Nucleus accumbens (tissue), 56 donors: ENCODE results near the gene TPRKB.
"Not testable (repeated sequence)": the region's sequence is repeated elsewhere in the genome, so short reads cannot be mapped to it uniquely, and the experiment has no call there.

Experiments used
- DNase-seq, 56 donors: peaks; one replicate each; lab custom pipeline; 2025; lab: John Stamatoyannopoulos, UW

The TPRKB gene

DNA sequence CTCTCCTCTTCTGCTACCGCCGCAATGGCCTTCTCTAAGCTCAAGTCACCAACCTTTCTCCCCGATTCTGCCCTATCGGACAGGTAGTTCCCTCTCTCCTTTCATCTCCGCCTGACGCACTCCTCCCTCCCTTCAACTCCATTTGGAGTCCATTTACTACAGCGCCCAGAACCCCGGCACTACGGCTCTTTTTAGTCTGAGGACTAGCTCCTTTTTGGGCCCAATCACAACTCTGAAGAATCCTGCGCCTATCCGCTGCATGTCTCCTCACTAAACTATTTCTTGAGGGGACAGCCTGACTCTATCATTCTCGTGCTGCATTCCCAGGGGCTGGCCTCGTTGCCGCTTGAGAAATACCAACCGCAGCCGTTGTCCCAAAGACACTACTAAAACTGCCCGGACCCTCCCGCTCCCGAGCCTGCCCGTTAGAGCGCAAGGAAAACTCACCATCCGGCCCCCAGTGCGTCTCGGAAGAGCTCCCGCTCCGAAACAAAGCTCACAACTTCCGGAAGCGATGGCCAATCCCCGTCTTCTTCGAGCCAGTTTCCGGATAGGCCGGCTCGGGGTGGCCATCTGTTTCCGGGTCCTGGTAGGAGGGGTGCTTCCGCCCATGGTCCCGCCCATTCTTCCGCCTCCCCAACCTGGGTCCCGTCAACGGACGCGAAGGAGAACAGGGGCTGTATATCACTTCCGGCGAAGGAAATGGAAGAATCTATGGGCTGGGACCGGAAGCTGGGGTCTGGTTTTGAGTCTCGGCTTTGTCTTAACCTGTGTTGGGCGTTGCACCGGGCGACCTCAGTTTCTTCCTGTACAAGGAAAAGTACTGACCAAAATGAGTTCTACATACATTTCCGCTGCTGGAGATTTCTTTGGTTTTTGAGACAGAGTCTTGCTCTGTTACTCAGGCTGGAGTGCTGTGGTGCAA lies at the start of gene TPRKB:
TPRKB (minus strand) TSS at position 491 of the 925 bp plus-strand sequence. CDS start 2,776 bp downstream, outside the sequence.
- peak; percentile 40 to 98 (median 92) for DNase-seq

DNA sequence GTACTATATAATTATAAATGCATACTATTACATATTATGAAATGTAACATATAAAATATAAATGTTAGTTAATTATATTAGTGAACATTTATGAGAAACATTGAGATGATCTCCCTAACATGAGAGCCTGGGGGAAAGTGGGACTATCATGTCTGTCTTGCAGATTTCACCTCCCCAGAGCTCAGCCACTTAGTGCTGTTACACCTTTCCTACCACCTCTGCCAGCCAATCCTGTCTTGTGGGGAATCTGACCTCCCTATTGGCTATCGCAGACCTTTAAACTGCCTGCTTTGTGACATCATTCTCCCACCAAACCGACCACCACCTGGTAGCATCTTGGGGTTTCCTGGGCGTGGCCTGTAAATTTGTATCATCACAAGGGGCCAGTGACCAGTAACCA lies 46.7 kb upstream of the TPRKB start, which contains the start of gene C2orf78:
C2orf78 (plus strand) TSS at position 301 of the 400 bp plus-strand sequence. CDS start 127 bp downstream, outside the sequence.
- not testable (repeated sequence) for DNase-seq

- DNase-seq = not testable (repeated sequence)
Observed at GRCh38 chr2:73783402-73783801, 46.3 kb upstream of the TPRKB start.

DNA sequence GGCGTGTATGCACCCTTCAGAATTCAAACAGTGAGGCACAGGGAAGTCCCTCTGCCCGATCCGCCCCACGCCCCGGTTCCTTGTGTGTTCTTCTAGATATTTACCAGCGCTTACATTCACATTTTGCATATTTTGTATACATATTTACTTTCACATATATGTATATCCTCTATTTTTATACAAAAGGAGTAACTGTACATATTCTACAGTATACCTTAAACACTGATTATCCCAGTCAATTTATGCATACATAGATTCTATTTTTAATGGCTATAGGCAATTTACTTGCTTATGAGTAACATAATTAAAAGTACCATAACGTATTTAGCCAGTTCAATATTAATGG lies 43.1 kb upstream of the TPRKB start:
- DNase-seq = no peak

GRCh38 chr2:73779467-73780236 lies 42.5 kb upstream of the TPRKB start, which contains the start of gene DUSP11:
Gene DUSP11 (minus strand): TSS chr2:73780103. CDS start chr2:73779974, 129 bp downstream.
- DNase-seq = peak; percentile 29 to 98 (median 88)

DNA sequence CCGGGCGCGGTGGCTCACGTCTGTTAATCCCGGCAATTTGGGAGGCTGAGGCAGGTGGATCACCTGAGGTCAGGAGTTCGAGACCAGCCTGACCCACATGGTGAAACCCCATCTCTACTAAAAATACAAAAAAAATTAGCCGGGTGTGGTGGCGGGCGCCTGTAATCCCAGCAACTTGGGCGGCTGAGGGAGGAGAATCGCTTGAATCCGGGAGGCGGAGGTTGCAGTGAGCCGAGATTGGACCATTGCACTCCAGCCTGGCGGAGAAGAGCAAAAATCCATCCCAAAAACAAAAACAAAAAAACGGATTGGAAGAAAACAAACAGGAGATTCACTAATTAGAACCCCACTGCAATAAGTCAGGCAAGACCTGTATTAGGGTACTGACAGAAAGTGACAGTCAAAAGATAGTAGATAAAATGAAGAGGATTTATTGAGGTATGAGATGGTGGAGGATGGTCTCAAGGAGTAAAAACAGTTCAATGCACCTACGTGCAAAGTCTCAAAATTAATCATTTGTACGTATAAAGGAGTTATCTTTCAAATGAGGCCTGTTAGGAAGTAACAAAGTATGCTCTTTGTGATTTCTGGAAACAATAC lies 41.8 kb upstream of the TPRKB start:
- DNase-seq = not testable (repeated sequence)

DNA sequence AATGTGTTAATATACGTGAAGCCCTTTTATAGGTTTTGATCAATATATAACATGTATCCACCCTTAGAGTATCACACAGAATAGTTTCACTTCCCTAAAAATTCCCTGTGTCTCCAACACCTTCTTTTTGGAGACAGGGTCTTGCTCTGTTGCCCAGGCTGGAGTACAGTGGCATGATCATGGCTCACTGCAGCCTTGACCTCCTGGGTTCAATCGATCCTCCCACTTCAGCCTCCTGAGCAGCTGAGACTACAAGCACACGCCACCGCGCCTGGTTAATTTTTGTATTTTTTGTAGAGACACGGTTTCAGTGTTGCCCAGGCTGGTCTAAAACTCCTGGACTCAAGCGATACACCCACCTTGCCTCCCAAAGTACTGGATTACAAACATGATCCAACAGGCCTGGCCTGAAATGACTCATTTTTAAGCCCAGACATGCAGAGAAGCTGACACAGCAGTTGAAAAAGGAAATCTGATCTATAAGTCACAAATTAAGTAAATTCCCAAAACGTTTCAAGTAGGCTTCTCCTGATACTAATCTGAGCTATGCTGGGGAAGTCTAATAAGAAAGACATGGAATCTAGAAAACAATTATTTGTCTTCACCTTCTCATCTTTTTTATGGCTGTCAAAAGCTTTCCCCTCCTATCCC lies 39.8 kb upstream of the TPRKB start:
- DNase-seq = no peak

DNA sequence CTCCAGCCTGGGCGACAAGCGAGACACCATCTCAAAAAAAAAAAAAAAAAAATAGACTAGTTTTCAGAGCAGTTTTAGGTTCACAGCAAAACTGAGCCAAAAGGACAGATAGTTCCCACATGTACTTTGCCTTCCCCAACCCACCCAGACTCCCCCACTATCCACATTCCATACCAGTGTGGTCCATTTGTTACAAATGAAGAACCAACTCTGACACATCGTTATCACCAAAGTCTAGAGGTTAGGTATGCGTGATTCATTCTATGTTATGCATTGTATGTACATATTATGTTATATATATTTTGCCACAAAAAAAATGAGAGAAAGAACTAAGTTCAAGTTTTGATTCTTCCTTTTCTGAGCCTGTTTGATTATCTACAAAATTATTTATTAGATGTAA lies 39.2 kb upstream of the TPRKB start:
- no peak for DNase-seq

DNA sequence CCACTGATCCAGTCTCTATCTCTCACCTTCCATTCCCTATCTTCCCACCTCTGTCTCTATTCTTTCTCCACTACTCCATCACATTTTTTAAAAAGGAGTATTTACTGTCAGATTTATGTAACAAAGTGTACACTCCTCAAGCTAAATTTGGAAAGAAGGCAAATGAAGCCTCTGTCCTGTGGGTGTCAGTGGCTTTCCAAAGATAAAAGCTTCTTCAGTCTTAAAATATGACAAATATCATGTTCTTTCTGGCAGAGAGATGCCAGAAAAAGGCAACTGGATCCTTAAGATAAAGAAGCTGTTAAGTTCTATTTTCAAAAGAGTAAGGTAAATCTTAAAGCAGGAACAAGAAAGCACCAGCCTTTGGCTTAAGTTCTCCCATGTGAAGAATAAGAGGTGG lies 35.7 kb upstream of the TPRKB start:
- peak in 1 of 56 donors; percentile 5 for DNase-seq

- no peak for DNase-seq
Observed at GRCh38 chr2:73770725-73771124, 33.6 kb upstream of the TPRKB start.

- no peak for DNase-seq
Observed at GRCh38 chr2:73766994-73767393, 29.8 kb upstream of the TPRKB start.

- no peak for DNase-seq
Observed at GRCh38 chr2:73766349-73766748, 29.2 kb upstream of the TPRKB start.

- DNase-seq = no peak
Observed at GRCh38 chr2:73764945-73765344, 27.8 kb upstream of the TPRKB start.

DNA sequence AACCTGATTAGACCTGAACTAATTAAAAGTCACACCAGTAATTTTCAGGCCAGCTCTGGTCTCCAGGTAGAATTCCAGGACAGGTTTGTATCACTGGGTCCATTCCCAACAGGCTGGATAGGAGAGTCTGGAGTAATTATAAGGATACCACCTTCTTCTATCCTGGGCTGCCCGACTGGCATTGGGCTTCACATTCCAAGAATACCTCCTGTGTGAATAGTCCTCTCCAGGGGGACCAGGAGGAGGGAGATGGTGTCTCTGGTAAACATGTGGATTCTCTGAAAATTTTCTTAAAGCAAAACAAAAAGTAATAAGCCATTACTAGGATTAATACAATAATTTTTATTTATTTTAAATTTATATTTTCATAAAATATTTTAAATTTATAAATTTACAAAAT lies 25.4 kb upstream of the TPRKB start:
- no peak for DNase-seq

DNA sequence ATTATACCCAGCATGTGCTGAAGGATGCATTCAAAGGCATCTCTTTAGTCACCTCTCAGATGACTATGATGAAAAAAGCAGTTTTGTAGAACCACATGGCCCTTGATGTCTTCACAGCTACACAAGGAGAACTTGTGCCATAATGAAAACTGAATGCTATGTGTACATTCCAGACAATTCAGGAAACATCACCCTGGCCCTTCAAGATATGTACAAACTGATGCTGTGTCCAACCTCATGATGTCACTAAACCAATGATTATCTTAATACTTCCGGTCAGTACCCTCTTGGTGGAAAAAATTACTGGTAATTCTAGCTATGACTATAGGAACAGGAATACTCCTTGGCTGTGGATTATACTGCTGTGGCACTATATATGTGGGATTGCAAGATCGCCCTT lies 22.8 kb upstream of the TPRKB start:
- DNase-seq = no peak

- peak in 1 of 56 donors; percentile 20 for DNase-seq
Observed at GRCh38 chr2:73759285-73759764, 22.2 kb upstream of the TPRKB start.

DNA sequence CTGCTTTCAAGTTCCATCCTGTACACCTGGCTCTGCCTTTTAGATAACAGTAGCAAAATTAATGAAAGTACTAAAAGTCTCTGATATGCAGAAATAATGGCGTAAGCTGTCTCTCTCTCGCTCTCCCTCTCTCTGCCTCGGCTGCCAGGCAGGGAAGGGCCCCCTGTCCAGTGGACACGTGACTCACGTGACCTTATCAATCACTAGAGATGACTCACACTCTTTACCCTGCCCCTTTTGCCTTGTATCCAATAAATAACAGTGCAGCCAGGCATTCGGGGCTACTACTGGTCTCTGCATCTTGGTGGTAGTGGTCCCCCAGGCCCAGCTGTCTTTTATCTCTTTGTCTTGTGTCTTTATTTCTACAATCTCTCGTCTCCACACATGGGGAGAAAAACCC lies 17.2 kb upstream of the TPRKB start:
- not testable (repeated sequence) for DNase-seq

- DNase-seq = no peak
Observed at GRCh38 chr2:73749314-73749713, 12.2 kb upstream of the TPRKB start.

GRCh38 chr2:73746877-73747208 lies 9.7 kb upstream of the TPRKB start:
- no peak for DNase-seq
